Bone marrow (tissue), 2 donors: ENCODE results near the gene LMO7.

ENCODE experiments used
- DNase-seq, 2 donors: peaks; one replicate each; lab custom pipeline; 2025; lab: John Stamatoyannopoulos, UW

LMO7 gene

GRCh38 chr13:75896271-75896670 lies 260.1 kb downstream of the LMO7 start:
- DNase-seq, result no peak

- no peak for DNase-seq
Observed at GRCh38 chr13:75897386-75897785, 261.3 kb downstream of the LMO7 start.

GRCh38 chr13:75901501-75901900 lies 265.4 kb downstream of the LMO7 start:
- DNase-seq, result no peak

GRCh38 chr13:75902166-75903104 lies 266.3 kb downstream of the LMO7 start:
- no peak for DNase-seq

GRCh38 chr13:75904012-75904411 lies 267.9 kb downstream of the LMO7 start:
- no peak for DNase-seq

- no peak for DNase-seq
Observed at GRCh38 chr13:75906315-75906714, 270.2 kb downstream of the LMO7 start.

- no peak for DNase-seq
Observed at GRCh38 chr13:75907044-75907443, 270.9 kb downstream of the LMO7 start.

GRCh38 chr13:75908141-75908540 lies 272.0 kb downstream of the LMO7 start:
- DNase-seq, result no peak
